Measurements from ENCODE around the gene ADD1. TPM values are rescaled to one million over a fixed set of nuclear protein-coding genes. Genes with fewer than 3 reads are reported as not detected.
A peak's percentile ranks its signal among the peaks of the same experiment; 100 is the strongest.

ADD1 gene
- total and polyA plus RNA-seq, 4 donors, result 127 to 400 (median 268) TPM

- Histone ChIP-seq H3K27ac (ENCODE audit: low read depth in 1 of 2, low read length in 1 of 2) (no peak overlapping the region), H3K4me3 (no peak overlapping the region), H3K9ac (ENCODE audit: insufficient read depth in 1 of 2, low read length in 2 of 2) (no peak overlapping the region), H3K4me1 (ENCODE audit: control insufficient read depth in 5 of 5, insufficient read depth in 5 of 5, low read length in 5 of 5) (peaks cover 18 to 49% (median 29%) of the 10 kb centered on the region in 5 donors), H3K9me3 (ENCODE audit: control insufficient read depth in 4 of 4, insufficient read depth in 3 of 4, low read length in 3 of 4) (no peaks in the 10 kb centered on the region), H3K36me3 (ENCODE audit: control insufficient read depth in 4 of 4, insufficient read depth in 4 of 4, low read length in 4 of 4) (peaks cover 0 to 12% (median 6%) of the 10 kb centered on the region in 4 donors), H3K27me3 (ENCODE audit: control insufficient read depth in 3 of 3, insufficient read depth in 3 of 3, low read length in 2 of 3) (no peaks in the 10 kb centered on the region)
- WGBS, 2 donors, result 94 to 95% methylated on average over 5 of the region's 5 CpGs
- no peak for ATAC-seq (ENCODE audit: insufficient read depth, low FRiP score)
- TF ChIP-seq CTCF (IDR thresholded peaks at IDR 0.05; ENCODE audit: control extremely low read depth, extremely low read depth), result no peak
- DNase-seq, result no peak
Observed at GRCh38 chr4:2857349-2857927, 13.8 kb downstream of the ADD1 start.

- H3K27ac ChIP-seq (ENCODE audit: low read depth in 1 of 2, low read length in 1 of 2), result peak overlapping the region; percentile 49 to 56
- WGBS, 2 donors, result 63 to 71% methylated on average over 7 of the region's 7 CpGs
Observed at GRCh38 chr4:2858451-2859217, 15.0 kb downstream of the ADD1 start.

GRCh38 chr4:2859514-2859913, 15.9 kb downstream of the ADD1 start:
- H3K27me3 ChIP-seq (ENCODE audit: control insufficient read depth in 3 of 3, insufficient read depth in 3 of 3, low read length in 2 of 3), result no peaks in the 10 kb centered on the region
- H3K27ac ChIP-seq (ENCODE audit: low read depth in 1 of 2, low read length in 1 of 2), result peak overlapping the region in 1 of 2 donors; percentile 37
- TF ChIP-seq CTCF (IDR thresholded peaks at IDR 0.05; ENCODE audit: control extremely low read depth, extremely low read depth), result no peak
- ATAC-seq (ENCODE audit: insufficient read depth, low FRiP score) (no peak), DNase-seq (no peak)
- H3K4me3 ChIP-seq, result no peak overlapping the region
- H3K9ac ChIP-seq (ENCODE audit: insufficient read depth in 1 of 2, low read length in 2 of 2), result no peak overlapping the region
- no peaks in the 10 kb centered on the region for H3K9me3 ChIP-seq (ENCODE audit: control insufficient read depth in 4 of 4, insufficient read depth in 3 of 4, low read length in 3 of 4)
- peaks cover 0 to 8% (median 2%) of the 10 kb centered on the region in 4 donors for H3K36me3 ChIP-seq (ENCODE audit: control insufficient read depth in 4 of 4, insufficient read depth in 4 of 4, low read length in 4 of 4)
- H3K4me1 ChIP-seq (ENCODE audit: control insufficient read depth in 5 of 5, insufficient read depth in 5 of 5, low read length in 5 of 5), result peaks cover 20 to 56% (median 32%) of the 10 kb centered on the region in 5 donors
- 37 to 43% methylated on average over 3 of the region's 3 CpGs for WGBS, 2 donors

More at GRCh38 chr4:2858451-2859217, 15.0 kb downstream of the ADD1 start:
- peak; percentile 20 for ATAC-seq (ENCODE audit: insufficient read depth, low FRiP score)
- no peaks in the 10 kb centered on the region for H3K27me3 ChIP-seq (ENCODE audit: control insufficient read depth in 3 of 3, insufficient read depth in 3 of 3, low read length in 2 of 3)
- no peak for DNase-seq
- no peak for TF ChIP-seq CTCF (IDR thresholded peaks at IDR 0.05; ENCODE audit: control extremely low read depth, extremely low read depth)
- H3K4me3 ChIP-seq, result no peak overlapping the region
- H3K9ac ChIP-seq (ENCODE audit: insufficient read depth in 1 of 2, low read length in 2 of 2), result no peak overlapping the region
- H3K36me3 ChIP-seq (ENCODE audit: control insufficient read depth in 4 of 4, insufficient read depth in 4 of 4, low read length in 4 of 4), result peaks cover 0 to 12% (median 6%) of the 10 kb centered on the region in 4 donors
- H3K9me3 ChIP-seq (ENCODE audit: control insufficient read depth in 4 of 4, insufficient read depth in 3 of 4, low read length in 3 of 4), result no peaks in the 10 kb centered on the region
- H3K4me1 ChIP-seq (ENCODE audit: control insufficient read depth in 5 of 5, insufficient read depth in 5 of 5, low read length in 5 of 5), result peaks cover 20 to 52% (median 32%) of the 10 kb centered on the region in 5 donors
